COLO829 (cell line): ENCODE measurements around the gene LRCH2.
"Not testable (repeated sequence)": the region's sequence is repeated elsewhere in the genome, so short reads cannot be mapped to it uniquely, and the experiment has no call there.

ENCODE experiments used
- DNase-seq: peaks from one replicate; pipeline ENCODE4 v3.0.0; 2012; ENCODE audit warnings: low spot score

The LRCH2 gene

GRCh38 chrX:115233497-115234455 lies at the start of gene LRCH2:
TSS of gene LRCH2 (minus strand) at chrX:115234096. CDS start at chrX:115234041, 55 bp downstream.
- DNase-seq, result peak; percentile 54

GRCh38 chrX:115269051-115269683 lies 35.3 kb upstream of the LRCH2 start:
- DNase-seq, result no peak

- DNase-seq, result no peak
These were observed 34.5 kb upstream of the LRCH2 start for GRCh38 chrX:115268421-115268820.

- no peak for DNase-seq
These were observed 32.4 kb upstream of the LRCH2 start for GRCh38 chrX:115266300-115266699.

- DNase-seq, result no peak
These were observed 30.1 kb upstream of the LRCH2 start for GRCh38 chrX:115264009-115264408.

GRCh38 chrX:115261148-115261547 lies 27.3 kb upstream of the LRCH2 start:
- DNase-seq, result no peak

GRCh38 chrX:115260330-115260729 lies 26.4 kb upstream of the LRCH2 start:
- no peak for DNase-seq

- no peak for DNase-seq
These were observed 25.5 kb upstream of the LRCH2 start for GRCh38 chrX:115259238-115259875.

- DNase-seq, result no peak
These were observed 23.8 kb upstream of the LRCH2 start for GRCh38 chrX:115257711-115258110.

- DNase-seq, result no peak
These were observed 21.1 kb upstream of the LRCH2 start for GRCh38 chrX:115255003-115255402.

GRCh38 chrX:115251458-115252233 lies 17.8 kb upstream of the LRCH2 start:
- DNase-seq, result no peak

- no peak for DNase-seq
These were observed 3.2 kb upstream of the LRCH2 start for GRCh38 chrX:115237056-115237455.

GRCh38 chrX:115236560-115236959 lies 2.7 kb upstream of the LRCH2 start:
- no peak for DNase-seq

GRCh38 chrX:115234461-115234860 lies 565 bp upstream of the LRCH2 start:
- DNase-seq, result no peak

GRCh38 chrX:115232933-115233496 lies 881 bp downstream of the LRCH2 start:
- DNase-seq, result peak; percentile 13

- DNase-seq, result no peak
These were observed 4.4 kb downstream of the LRCH2 start for GRCh38 chrX:115229337-115230003.

- no peak for DNase-seq
These were observed 7.0 kb downstream of the LRCH2 start for GRCh38 chrX:115226929-115227328.

GRCh38 chrX:115217346-115217745 lies 16.6 kb downstream of the LRCH2 start:
- not testable (repeated sequence) for DNase-seq

GRCh38 chrX:115214605-115215004 lies 19.3 kb downstream of the LRCH2 start:
- DNase-seq, result no peak

- DNase-seq, result no peak
These were observed 19.7 kb downstream of the LRCH2 start for GRCh38 chrX:115214151-115214550.

GRCh38 chrX:115209547-115209946 lies 24.3 kb downstream of the LRCH2 start:
- not testable (repeated sequence) for DNase-seq
